ENCODE results near the gene SLC12A7. TPM values are rescaled to one million over a fixed set of nuclear protein-coding genes. Genes with fewer than 3 reads are reported as not detected.

Gene SLC12A7
- total RNA-seq, 1 experiment from 2014 or later, result 30.8 TPM

DNA sequence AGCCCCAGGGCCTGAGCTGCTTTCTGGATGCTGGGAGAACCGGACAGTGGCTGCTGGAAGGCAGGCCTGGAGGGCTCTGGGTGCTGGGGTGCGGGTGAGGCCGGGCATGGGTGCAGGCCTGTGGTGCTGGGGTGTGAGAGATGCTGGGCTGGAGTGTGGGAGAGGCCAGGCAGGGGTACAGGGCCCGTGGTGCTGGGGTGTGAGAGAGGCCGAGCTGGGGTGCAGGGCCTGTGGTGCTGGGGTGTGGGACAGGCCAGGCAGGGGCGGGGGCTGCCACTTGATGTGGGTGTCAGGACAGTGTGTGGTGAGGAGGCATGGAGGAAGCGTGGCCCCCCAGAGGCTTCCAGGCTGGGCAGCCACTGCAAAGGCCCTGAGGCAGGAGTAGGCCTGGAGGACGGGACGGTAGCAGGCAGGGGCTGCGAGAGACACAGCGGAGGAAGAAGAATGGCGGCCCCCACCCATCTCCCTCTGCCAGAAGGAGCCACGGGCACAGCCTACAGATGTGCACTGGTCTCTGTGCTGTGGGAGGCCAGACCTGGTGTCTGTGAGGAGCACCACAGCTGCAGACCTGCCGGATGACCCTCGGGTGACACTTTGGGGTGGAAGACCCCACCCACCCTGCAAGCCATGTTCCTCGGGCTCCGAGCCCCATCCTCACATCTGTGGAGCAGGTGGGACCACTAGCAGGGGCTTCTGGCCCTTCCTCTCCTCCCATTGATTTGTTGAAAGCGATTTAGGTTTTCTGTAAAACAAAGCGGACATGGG, 94.0 kb downstream of the SLC12A7 start:
- no peak overlapping the region for H3K9ac ChIP-seq (ENCODE audit: extremely low read depth, insufficient read length, low read length)
- no CpG with 5 or more reads among the region's 19 CpGs for WGBS (ENCODE audit: extremely low coverage, insufficient read length, low lambda C conversion rate)

More for the DNA sequence above, 94.0 kb downstream of the SLC12A7 start:
- no peak overlapping the region for H2BK5ac ChIP-seq (ENCODE audit: insufficient read length, low read length)
- H3K27me3 ChIP-seq (ENCODE audit: insufficient read depth, low read length), result no peaks in the 10 kb centered on the region
- H3K79me2 ChIP-seq (ENCODE audit: insufficient read depth, low read length), result no peaks in the 10 kb centered on the region
- H4K5ac ChIP-seq (ENCODE audit: insufficient read length, low read depth, low read length), result no peak overlapping the region
- H3K9me3 ChIP-seq (ENCODE audit: control insufficient read depth, low read depth, low read length), result no peaks in the 10 kb centered on the region
- H3K23me2 ChIP-seq (ENCODE audit: insufficient read length, low read depth, low read length, poor library complexity, severe bottlenecking), result no peaks in the 10 kb centered on the region
- no peak overlapping the region for H2BK20ac ChIP-seq (ENCODE audit: low read depth, low read length, poor library complexity, severe bottlenecking)
- H3K14ac ChIP-seq (ENCODE audit: insufficient read depth, low read length), result no peak overlapping the region
- H3K4me1 Mint-ChIP-seq, result peaks cover 14 to 17% of the 10 kb centered on the region in 2 experiments
- no peak for DNase-seq
- no peak overlapping the region for H3K4me3 Mint-ChIP-seq
- no peak overlapping the region for H2AK5ac ChIP-seq (ENCODE audit: insufficient read length, low read length)
- no peaks in the 10 kb centered on the region for H4K20me1 ChIP-seq (ENCODE audit: control insufficient read depth, insufficient read depth, insufficient read length)
- H3K27ac Mint-ChIP-seq, result peak overlapping the region in 1 of 3 experiments; percentile 37; a peak in 1 of 7 replicates
- TF ChIP-seq, protein P1, sequence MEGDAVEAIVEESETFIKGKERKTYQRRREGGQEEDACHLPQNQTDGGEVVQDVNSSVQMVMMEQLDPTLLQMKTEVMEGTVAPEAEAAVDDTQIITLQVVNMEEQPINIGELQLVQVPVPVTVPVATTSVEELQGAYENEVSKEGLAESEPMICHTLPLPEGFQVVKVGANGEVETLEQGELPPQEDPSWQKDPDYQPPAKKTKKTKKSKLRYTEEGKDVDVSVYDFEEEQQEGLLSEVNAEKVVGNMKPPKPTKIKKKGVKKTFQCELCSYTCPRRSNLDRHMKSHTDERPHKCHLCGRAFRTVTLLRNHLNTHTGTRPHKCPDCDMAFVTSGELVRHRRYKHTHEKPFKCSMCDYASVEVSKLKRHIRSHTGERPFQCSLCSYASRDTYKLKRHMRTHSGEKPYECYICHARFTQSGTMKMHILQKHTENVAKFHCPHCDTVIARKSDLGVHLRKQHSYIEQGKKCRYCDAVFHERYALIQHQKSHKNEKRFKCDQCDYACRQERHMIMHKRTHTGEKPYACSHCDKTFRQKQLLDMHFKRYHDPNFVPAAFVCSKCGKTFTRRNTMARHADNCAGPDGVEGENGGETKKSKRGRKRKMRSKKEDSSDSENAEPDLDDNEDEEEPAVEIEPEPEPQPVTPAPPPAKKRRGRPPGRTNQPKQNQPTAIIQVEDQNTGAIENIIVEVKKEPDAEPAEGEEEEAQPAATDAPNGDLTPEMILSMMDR (conservative IDR thresholded peaks at IDR 0.05), result no peak
- H3K4me2 ChIP-seq (ENCODE audit: insufficient read depth, insufficient read length, low read length), result no peak overlapping the region
- no peak overlapping the region for H2BK15ac ChIP-seq (ENCODE audit: low read depth, low read length)
- no peak overlapping the region for H2BK12ac ChIP-seq (ENCODE audit: insufficient read length, low read depth, low read length)
- H3K23ac ChIP-seq (ENCODE audit: insufficient read length, low read depth, low read length), result no peak overlapping the region
- no peak overlapping the region for H3K27ac ChIP-seq (ENCODE audit: insufficient read length, low read depth, low read length)
- H2BK120ac ChIP-seq (ENCODE audit: low read depth, low read length, poor library complexity, severe bottlenecking), result no peak overlapping the region
- no peak overlapping the region for H3T11ph ChIP-seq (ENCODE audit: low read length)
- no peak overlapping the region for H3K56ac ChIP-seq (ENCODE audit: insufficient read length, low read depth, low read length)
- H3K4me1 ChIP-seq (ENCODE audit: insufficient read depth, low read length), result no peaks in the 10 kb centered on the region; the same call in 1 of the 2 replicates
- no peak overlapping the region for H4K91ac ChIP-seq (ENCODE audit: insufficient read length, low read depth, low read length)
- H3K79me1 ChIP-seq (ENCODE audit: insufficient read depth, low read depth, low read length, poor library complexity, severe bottlenecking), result no peaks in the 10 kb centered on the region
- no peaks in the 10 kb centered on the region for H3K36me3 Mint-ChIP-seq (ENCODE audit: insufficient read depth in 1 of 3, low read depth in 3 of 3)
- H4K8ac ChIP-seq (replicated peaks; ENCODE audit: insufficient read length, low read depth, low read length), result no peak overlapping the region
- H3K9me3 Mint-ChIP-seq, result no peaks in the 10 kb centered on the region; a peak in 1 of 5 replicates
- no peak overlapping the region for H2AFZ ChIP-seq (ENCODE audit: low read length)
- no peaks in the 10 kb centered on the region for H3K27me3 Mint-ChIP-seq (ENCODE audit: low read depth)
- no peak overlapping the region for H3K4ac ChIP-seq (ENCODE audit: low read depth, low read length)
- no peak overlapping the region for H3K18ac ChIP-seq (ENCODE audit: insufficient read length, low read depth, low read length)

Data from H9 (cell line).